ENCODE results near the gene GPR68.
"Not testable (repeated sequence)": the region's sequence is repeated elsewhere in the genome, so short reads cannot be mapped to it uniquely, and the experiment has no call there.

GPR68 gene

DNA sequence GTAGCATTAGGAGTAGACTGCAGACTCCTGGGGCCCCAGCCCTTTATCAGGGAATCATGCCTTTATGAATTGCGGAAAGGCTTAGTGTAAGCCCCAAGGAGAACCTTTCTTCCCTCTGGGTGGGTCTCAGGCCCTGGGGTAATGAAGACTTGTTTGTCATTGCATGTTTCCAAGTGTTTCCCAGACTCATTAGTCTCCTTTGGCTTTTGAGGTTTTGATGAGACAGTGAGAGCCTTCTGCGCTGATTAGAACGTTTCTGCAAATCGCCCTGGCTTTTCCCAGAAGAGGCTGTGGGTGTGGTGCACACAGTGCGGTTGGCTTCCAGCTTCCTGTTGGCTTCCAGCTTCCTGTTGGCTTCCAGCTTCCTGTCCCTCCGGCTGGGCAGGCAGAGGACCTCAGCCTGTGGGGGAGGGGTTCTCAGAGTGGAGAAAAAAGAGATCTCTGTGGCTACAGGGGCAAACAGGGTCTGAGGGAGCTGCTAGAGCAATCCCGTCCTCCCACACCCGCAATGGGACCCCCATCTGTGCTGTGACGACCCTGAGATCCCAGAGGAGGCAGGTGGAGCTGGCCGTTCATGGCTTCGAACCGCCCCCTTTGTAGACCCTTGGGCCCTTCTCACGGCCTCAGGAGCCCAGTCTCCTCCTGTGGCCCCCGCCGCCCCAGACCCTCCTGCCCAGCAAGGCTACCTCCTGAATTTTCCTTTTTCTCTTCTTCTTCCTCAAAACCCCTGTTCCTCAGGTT, 42.1 kb downstream of the GPR68 start:
- Mint-ChIP-seq H3K36me3 (peaks cover 83% of the 10 kb centered on the region), H3K9me3 (peaks cover 12% of the 10 kb centered on the region), H3K27ac (peak overlapping the region; percentile 88), H3K4me1 (peaks cover 77% of the 10 kb centered on the region), H3K4me3 (peak overlapping the region; percentile 34), H3K27me3 (no peaks in the 10 kb centered on the region)
- DNase-seq: peak; percentile 58
- CTCF ChIA-PET: interaction anchor here (2.0 kb wide), 1 partner anchor 25 kb away, joined by 6 read pairs; no protein-coding TSS in a partner anchor

DNA sequence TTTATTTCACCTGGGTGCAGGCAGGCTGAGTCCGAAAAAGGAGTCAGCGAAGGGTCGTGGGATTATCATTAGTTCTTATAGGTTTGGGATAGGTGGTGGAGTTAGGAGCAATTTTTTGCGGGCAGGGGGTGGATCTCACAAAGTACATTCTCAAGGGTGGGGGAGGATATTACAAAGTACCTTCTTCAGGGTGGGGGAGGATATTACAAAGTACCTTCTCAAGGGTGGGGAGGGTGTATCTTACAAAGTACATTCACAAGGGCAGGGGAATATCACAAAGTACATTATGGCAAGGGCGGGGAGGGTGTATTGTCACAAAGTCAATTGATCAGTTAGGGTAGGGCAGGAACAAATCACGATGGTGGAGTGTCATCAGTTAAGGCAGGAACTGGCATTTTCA, 43.7 kb downstream of the GPR68 start:
- H3K4me1 Mint-ChIP-seq: peaks cover 79% of the 10 kb centered on the region
- peaks cover 12% of the 10 kb centered on the region for H3K9me3 Mint-ChIP-seq
- not testable (repeated sequence) for H3K27me3 Mint-ChIP-seq, DNase-seq, H3K27ac Mint-ChIP-seq
- H3K4me3 Mint-ChIP-seq: peak overlapping the region; percentile 2
- CTCF ChIA-PET: interaction anchor here (0.8 to 2.0 kb wide), 2 partner anchors 23 to 25 kb away, joined by 3 to 6 read pairs; no protein-coding TSS in a partner anchor
- peaks cover 81% of the 10 kb centered on the region for H3K36me3 Mint-ChIP-seq

DNA sequence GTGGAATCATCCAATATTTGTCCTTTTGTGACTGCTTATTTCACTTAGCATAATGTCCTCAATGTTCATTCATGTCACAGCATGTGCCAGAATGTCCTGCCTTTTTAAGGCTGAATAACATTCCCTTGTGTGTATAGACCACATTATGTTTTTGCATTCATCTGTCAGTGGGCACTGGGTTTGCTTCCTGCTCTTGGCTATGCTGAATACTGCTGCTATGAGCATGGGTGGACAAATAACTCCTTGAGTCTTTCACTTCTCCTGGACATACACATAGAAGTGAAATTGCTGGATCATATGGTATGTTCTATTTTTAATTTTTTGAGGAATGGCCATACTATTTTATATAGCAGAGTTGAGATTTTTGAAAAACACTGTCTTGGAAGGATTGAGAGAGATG, 46.9 kb downstream of the GPR68 start:
- no peak for DNase-seq
- Mint-ChIP-seq H3K4me1 (peaks cover 81% of the 10 kb centered on the region), H3K27me3 (no peaks in the 10 kb centered on the region), H3K4me3 (no peak overlapping the region), H3K9me3 (peaks cover 12% of the 10 kb centered on the region), H3K27ac (peak overlapping the region; percentile 21), H3K36me3 (peaks cover 72% of the 10 kb centered on the region)
- CTCF ChIA-PET: no interaction called here

DNA sequence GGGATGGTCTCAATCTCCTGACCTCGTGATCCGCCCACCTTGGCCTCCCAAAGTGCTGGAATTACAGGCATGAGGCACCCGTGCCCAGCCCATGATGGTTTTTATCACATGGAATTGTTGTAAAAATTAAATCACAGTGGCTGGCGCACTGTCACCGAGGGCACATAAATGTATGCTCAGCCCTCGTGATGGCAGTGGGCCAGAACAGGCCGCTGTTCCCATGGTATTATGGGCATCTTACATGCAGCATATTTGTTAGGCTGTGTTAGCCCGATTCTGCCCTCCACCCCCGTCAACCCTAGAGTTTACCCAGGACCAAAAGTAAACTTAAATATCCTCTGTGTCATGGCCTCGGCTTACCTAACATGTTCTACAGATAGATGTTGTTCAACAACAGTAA, 48.6 kb downstream of the GPR68 start:
- peaks cover 10% of the 10 kb centered on the region for H3K9me3 Mint-ChIP-seq
- H3K27me3 Mint-ChIP-seq: no peaks in the 10 kb centered on the region
- H3K36me3 Mint-ChIP-seq: peaks cover 76% of the 10 kb centered on the region
- CTCF ChIA-PET: interaction anchor here (0.6 to 1.7 kb wide), 2 partner anchors 11 to 56 kb away, joined by 4 to 8 read pairs; no protein-coding TSS in a partner anchor
- H3K4me3 Mint-ChIP-seq: no peak overlapping the region
- DNase-seq: no peak
- peak overlapping the region; percentile 8 for H3K27ac Mint-ChIP-seq
- peaks cover 69% of the 10 kb centered on the region for H3K4me1 Mint-ChIP-seq

DNA sequence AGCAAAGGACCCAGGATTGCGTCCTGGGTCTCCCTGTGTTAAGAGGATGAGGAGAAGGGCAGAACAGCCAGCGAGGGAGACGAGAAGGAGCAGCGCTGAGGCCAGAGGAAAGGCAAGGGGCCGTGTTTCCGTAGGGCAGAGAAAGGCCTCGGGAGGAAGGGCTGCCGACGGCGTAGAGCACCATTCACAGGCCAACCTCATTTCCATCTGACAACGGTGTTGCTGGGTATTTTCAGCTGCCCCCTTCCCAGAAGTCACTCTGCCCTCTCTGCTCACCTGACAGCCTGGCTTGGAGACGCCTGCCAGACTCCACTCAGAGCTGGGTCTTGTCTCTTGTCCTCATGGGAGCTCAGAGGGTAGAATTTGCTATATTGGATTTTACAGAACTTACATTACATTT, 51.4 kb downstream of the GPR68 start:
- Mint-ChIP-seq H3K36me3 (peaks cover 69% of the 10 kb centered on the region), H3K27ac (no peak overlapping the region), H3K4me3 (no peak overlapping the region), H3K27me3 (no peaks in the 10 kb centered on the region), H3K4me1 (peaks cover 50% of the 10 kb centered on the region), H3K9me3 (no peaks in the 10 kb centered on the region)
- CTCF ChIA-PET: interaction anchor here (0.6 to 2.6 kb wide), 6 partner anchors 11 to 234 kb away, joined by 3 to 22 read pairs (median 4); partner anchors contain the start of gene GPR68
- no peak for DNase-seq

DNA sequence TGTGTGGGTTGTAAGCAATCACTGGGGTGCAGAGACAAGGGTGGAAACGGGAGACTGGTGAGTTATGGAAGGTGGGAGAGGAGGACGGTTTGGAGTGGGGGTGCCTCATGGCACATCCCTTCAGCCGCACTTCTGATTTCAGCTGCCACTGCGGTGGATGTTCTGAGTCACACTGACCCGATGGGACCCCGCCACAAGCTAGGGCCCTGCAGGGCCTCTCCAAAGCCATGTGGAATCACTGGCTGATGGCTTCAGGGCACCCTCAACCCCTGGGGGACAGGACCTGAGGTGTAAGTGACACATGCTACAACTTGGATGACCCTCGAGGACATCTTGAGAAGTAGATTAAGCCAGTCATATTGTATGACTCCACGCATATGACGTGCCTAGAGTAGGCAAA, 53.7 kb downstream of the GPR68 start:
- CTCF ChIA-PET: no interaction called here
- no peak overlapping the region for H3K27ac Mint-ChIP-seq
- no peaks in the 10 kb centered on the region for H3K9me3 Mint-ChIP-seq
- no peak overlapping the region for H3K4me3 Mint-ChIP-seq
- DNase-seq: no peak
- H3K36me3 Mint-ChIP-seq: peaks cover 73% of the 10 kb centered on the region
- peaks cover 31% of the 10 kb centered on the region for H3K4me1 Mint-ChIP-seq
- no peaks in the 10 kb centered on the region for H3K27me3 Mint-ChIP-seq

DNA sequence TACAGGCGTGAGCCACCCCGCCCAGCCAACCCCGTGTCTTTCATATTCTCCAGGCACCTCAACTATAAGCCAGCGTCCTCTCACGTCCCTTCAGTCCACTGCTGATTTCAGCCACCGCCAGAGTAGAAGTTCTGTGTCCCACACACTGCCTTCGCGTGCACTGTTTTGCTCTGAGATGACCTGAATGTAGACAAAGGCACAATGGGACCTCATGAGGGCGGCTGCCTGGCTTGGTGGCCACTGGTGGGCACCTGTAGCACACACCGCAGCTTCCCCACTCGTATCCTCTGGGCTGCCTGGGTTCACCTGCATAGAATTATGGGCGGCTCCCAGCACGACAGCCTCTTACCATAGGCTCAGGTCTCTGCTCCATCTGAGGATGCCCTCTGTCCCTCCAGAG, 57.2 kb downstream of the GPR68 start:
- H3K27ac Mint-ChIP-seq: no peak overlapping the region
- peaks cover 66% of the 10 kb centered on the region for H3K36me3 Mint-ChIP-seq
- peaks cover 7% of the 10 kb centered on the region for H3K4me1 Mint-ChIP-seq

DNA sequence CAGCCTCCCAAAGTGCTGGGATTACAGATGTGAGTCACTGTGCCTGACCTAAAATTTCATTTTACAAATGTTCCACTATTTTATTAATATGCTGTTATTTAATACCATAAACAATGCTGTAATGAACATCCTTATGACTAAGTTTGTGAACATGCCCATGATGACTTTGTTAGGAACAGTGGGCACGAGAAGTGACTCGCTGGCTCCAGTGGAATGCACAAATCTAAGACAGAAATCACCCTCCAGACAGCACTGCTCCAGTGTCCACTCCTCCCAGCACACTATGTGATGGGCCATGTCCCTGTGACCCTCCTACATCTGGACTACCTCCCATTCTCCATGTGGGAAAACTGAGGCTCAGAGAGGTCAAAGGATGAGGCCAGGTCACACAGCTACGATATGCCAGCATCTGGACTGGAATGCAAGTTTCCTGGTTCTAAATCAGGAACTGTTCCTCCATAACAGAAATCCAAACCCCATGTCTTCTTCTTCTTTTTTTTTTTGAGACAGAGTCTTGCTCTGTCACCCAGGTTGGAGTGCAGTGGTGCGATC, 57.9 kb downstream of the GPR68 start:
- Mint-ChIP-seq H3K27ac (no peak overlapping the region), H3K4me3 (no peak overlapping the region), H3K4me1 (peaks cover 7% of the 10 kb centered on the region), H3K9me3 (no peaks in the 10 kb centered on the region), H3K36me3 (peaks cover 62% of the 10 kb centered on the region), H3K27me3 (no peaks in the 10 kb centered on the region)
- CTCF ChIA-PET: interaction anchor here (0.7 to 0.9 kb wide), 2 partner anchors 41 to 164 kb away, joined by 3 to 5 read pairs; no protein-coding TSS in a partner anchor
- DNase-seq: no peak

More for the DNA sequence above, 57.2 kb downstream of the GPR68 start:
- DNase-seq: no peak
- CTCF ChIA-PET: no interaction called here
- H3K4me3 Mint-ChIP-seq: no peak overlapping the region
- H3K9me3 Mint-ChIP-seq: no peaks in the 10 kb centered on the region
- H3K27me3 Mint-ChIP-seq: no peaks in the 10 kb centered on the region

DNA sequence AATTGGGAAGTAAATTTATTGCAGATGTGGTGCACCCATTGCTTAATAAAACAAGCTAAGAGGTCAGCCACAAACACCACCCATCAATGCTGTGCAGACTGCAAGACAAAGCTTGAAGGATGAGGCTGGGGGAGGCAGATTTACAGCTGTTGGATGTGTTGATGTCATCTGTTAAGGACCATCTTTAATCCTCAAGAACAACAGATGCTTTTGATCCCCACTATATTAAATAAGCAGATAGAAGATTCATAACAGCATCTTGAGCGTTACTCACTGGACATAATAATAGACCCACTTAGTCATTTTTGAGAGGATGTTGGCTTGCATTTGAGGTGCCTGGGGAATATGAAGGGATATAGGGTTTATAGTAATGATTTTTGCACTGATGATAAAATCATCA, 58.8 kb downstream of the GPR68 start:
- H3K27me3 Mint-ChIP-seq: no peaks in the 10 kb centered on the region
- CTCF ChIA-PET: interaction anchor here (0.9 to 2.3 kb wide), 4 partner anchors 9 to 102 kb away, joined by 3 to 8 read pairs (median 3); no protein-coding TSS in a partner anchor
- peaks cover 11% of the 10 kb centered on the region for H3K4me1 Mint-ChIP-seq
- no peaks in the 10 kb centered on the region for H3K9me3 Mint-ChIP-seq
- no peak overlapping the region for H3K4me3 Mint-ChIP-seq
- DNase-seq: no peak
- no peak overlapping the region for H3K27ac Mint-ChIP-seq
- peaks cover 62% of the 10 kb centered on the region for H3K36me3 Mint-ChIP-seq

DNA sequence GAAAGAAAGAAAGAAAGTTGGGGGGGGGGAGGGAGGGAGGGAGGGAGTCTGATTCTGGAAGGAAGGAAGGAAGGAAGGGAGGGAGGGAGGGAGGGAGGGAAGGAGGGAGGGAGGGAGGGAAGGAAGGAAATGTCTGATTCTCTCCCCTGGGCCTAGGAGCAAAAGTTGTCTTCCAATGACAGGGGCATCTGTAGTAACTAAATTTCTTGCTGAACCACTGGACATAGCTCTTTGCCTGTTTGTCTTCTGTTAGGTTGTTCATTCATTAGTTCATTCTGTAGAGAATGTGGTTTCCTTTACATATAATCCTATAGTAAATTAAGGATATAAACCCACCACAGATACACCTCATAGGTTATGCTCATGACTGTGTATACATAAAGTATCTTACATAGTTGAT, 59.9 kb downstream of the GPR68 start:
- CTCF ChIA-PET: interaction anchor here (1.0 to 2.3 kb wide), 3 partner anchors 10 to 103 kb away, joined by 3 to 8 read pairs (median 6); no protein-coding TSS in a partner anchor
- Mint-ChIP-seq H3K9me3 (no peaks in the 10 kb centered on the region), H3K27me3 (no peaks in the 10 kb centered on the region), H3K36me3 (peaks cover 55% of the 10 kb centered on the region), H3K4me1 (peaks cover 11% of the 10 kb centered on the region), H3K27ac (no peak overlapping the region), H3K4me3 (no peak overlapping the region)
- no peak for DNase-seq

DNA sequence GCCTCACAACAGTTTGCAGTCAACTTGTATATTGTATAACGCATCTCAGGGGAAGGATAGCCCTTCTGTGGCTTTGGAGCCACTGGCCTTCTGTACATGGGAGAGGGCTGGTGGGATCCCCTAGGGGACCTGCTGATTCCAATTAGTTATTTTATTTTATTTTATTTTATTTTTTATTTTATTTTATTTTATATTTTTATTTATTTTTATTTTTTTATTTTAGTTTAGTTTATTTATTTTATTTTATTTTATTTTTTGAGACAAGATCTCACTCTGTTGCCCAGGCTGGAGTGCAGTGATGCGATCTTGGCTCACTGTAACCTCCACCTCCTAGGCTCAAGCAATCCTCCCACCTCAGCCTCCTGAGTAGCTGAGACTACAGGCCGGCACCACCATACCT, 61.8 kb downstream of the GPR68 start:
- H3K27ac Mint-ChIP-seq, H3K9me3 Mint-ChIP-seq, CTCF ChIA-PET, H3K27me3 Mint-ChIP-seq, H3K4me3 Mint-ChIP-seq, DNase-seq: not testable (repeated sequence)
- H3K4me1 Mint-ChIP-seq: peaks cover 11% of the 10 kb centered on the region
- H3K36me3 Mint-ChIP-seq: peaks cover 44% of the 10 kb centered on the region

All from activated naive CD4-positive, alpha-beta T cell treated with anti-CD3 and anti-CD28 coated beads, Interleukin-2, amount 10 ng/mL, durations not matched to agents 7 days and 5 days (primary cell).